ENCODE results near the gene PRDM12. TPM values are rescaled to one million over a fixed set of nuclear protein-coding genes. Genes with fewer than 3 reads are reported as not detected.

PRDM12 gene
- polyA plus RNA-seq, 1 of the 3 experiments (the other 2 are of a cell fraction) = 0.08 TPM

DNA sequence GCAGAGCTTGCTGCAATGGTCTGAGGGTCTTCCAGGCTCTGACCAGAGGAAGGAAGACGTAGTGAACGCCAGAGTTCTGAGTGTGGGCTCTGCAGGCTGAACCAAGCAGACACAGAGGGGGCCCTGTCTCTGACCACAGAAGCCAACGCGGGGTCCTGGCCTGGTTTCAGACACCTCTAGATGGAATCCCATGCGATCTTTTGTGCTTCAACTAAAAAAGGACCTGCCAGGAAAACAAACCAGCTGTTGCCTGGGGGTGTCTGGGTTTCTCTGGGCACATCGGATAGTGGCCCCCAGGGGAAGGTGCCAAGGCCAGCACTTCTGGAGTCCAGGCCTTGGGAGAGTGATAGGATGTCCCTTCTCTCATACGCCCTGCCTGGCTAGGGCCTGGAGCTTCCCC lies 12.9 kb downstream of the PRDM12 start (continued):
- no peak for TF ChIP-seq USF2 (IDR thresholded peaks at IDR 0.05; ENCODE audit: borderline replicate concordance, low read depth, low read length)
- no peak for TF ChIP-seq SIN3A (IDR thresholded peaks at IDR 0.05; ENCODE audit: borderline replicate concordance, low read depth, low read length)
- TF ChIP-seq RFX5 (IDR thresholded peaks at IDR 0.05; ENCODE audit: low read length) = no peak
- TF ChIP-seq USF1 (IDR thresholded peaks at IDR 0.05; ENCODE audit: borderline replicate concordance, low read depth) = no peak
- TF ChIP-seq FOSL2 (IDR thresholded peaks at IDR 0.05; ENCODE audit: borderline replicate concordance, low read depth) = no peak
- TF ChIP-seq NRF1 (IDR thresholded peaks at IDR 0.05; ENCODE audit: low read depth, low read length) = no peak
- TF ChIP-seq JUND (IDR thresholded peaks at IDR 0.05) = no peak
- TF ChIP-seq SMC3 (IDR thresholded peaks at IDR 0.05; ENCODE audit: low read depth, low read length) = no peak

DNA sequence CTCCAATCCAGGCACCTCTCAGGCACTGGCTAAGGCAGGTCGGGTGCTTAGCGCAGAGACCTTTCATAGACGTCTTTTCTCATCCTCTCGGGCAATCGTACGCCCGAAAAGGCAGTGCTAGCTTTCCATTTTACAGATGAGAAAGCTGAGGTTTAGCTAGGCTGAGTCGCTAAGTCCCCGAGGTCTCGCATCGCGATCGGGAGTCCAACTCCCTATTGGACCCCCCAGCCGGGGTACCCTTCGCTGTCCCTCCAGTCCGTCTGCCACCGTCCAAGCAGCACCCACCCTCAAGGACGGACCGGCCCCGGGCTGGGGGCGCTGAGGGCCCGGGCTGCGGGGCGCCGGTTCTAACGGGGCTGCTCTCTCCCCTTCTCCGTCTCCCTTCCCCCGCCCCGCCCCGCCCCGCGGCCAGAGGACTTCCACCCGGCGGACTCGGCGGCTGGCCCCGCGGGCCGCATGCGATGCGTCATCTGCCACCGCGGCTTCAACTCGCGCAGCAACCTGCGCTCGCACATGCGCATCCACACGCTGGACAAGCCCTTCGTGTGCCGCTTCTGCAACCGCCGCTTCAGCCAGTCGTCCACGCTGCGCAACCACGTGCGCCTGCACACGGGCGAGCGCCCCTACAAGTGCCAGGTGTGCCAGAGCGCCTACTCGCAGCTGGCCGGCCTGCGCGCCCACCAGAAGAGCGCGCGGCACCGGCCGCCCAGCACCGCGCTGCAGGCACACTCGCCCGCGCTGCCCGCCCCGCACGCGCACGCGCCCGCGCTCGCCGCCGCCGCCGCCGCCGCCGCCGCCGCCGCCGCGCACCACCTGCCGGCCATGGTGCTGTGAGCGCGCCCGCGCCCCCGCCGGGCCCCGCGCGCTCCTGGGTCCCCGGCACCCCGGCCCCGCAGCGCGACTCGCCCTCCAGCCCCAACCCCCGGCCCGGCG lies 16.7 kb downstream of the PRDM12 start:
- TF ChIP-seq, protein P1, sequence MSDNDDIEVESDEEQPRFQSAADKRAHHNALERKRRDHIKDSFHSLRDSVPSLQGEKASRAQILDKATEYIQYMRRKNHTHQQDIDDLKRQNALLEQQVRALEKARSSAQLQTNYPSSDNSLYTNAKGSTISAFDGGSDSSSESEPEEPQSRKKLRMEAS (IDR thresholded peaks at IDR 0.05; ENCODE audit: low read depth) = peak; percentile 91
- TF ChIP-seq TEAD4 (IDR thresholded peaks at IDR 0.05; ENCODE audit: borderline replicate concordance, insufficient read depth) (no peak), ELF1 (IDR thresholded peaks at IDR 0.05) (no peak), FOSL2 (IDR thresholded peaks at IDR 0.05; ENCODE audit: borderline replicate concordance, low read depth) (peak; percentile 38; the same call in 1 of the 2 replicates), MXI1 (IDR thresholded peaks at IDR 0.05; ENCODE audit: low read depth, low read length) (peak; percentile 77), SIN3A (IDR thresholded peaks at IDR 0.05; ENCODE audit: borderline replicate concordance, low read depth, low read length) (0 out of 2 replicates have a peak, but pooled peaks have one; percentile 42), RAD21 (IDR thresholded peaks at IDR 0.05; ENCODE audit: low read length) (no peak), NRF1 (IDR thresholded peaks at IDR 0.05; ENCODE audit: low read depth, low read length) (peak; percentile 91)
- TF ChIP-seq, protein P2, sequence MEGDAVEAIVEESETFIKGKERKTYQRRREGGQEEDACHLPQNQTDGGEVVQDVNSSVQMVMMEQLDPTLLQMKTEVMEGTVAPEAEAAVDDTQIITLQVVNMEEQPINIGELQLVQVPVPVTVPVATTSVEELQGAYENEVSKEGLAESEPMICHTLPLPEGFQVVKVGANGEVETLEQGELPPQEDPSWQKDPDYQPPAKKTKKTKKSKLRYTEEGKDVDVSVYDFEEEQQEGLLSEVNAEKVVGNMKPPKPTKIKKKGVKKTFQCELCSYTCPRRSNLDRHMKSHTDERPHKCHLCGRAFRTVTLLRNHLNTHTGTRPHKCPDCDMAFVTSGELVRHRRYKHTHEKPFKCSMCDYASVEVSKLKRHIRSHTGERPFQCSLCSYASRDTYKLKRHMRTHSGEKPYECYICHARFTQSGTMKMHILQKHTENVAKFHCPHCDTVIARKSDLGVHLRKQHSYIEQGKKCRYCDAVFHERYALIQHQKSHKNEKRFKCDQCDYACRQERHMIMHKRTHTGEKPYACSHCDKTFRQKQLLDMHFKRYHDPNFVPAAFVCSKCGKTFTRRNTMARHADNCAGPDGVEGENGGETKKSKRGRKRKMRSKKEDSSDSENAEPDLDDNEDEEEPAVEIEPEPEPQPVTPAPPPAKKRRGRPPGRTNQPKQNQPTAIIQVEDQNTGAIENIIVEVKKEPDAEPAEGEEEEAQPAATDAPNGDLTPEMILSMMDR (IDR thresholded peaks at IDR 0.05) = no peak
- Histone ChIP-seq H3K36me3 (replicated peaks in 1 of 2; ENCODE audit: control insufficient read depth in 1 of 2, insufficient read depth in 2 of 2, low read length in 1 of 2) (no peaks in the 10 kb centered on the region), H3K27me3 (ENCODE audit: insufficient read depth) (no peaks in the 10 kb centered on the region), H3K9ac (no peak overlapping the region), H3K9me2 (no peaks in the 10 kb centered on the region), H3K79me2 (ENCODE audit: insufficient read depth) (no peaks in the 10 kb centered on the region), H2AFZ (ENCODE audit: low read depth) (peak overlapping the region; percentile 93; the same call in 1 of the 2 replicates), H3K27ac (ENCODE audit: low read depth in 2 of 2, low read length in 1 of 2) (peak overlapping the region in 1 of 2 experiments; percentile 19; a peak in 1 of 4 replicates), H3K4me3 (ENCODE audit: low read depth in 2 of 2, low read length in 1 of 2) (peak overlapping the region; percentile 58 to 61), H3F3A (replicated peaks; ENCODE audit: insufficient read depth) (no peaks in the 10 kb centered on the region), H3K9me3 (no peaks in the 10 kb centered on the region), H3K4me2 (peak overlapping the region; percentile 92), H3K4me1 (ENCODE audit: control insufficient read depth in 1 of 2, insufficient read depth in 2 of 2, low read depth in 1 of 2, low read length in 1 of 2) (peaks cover 0 to 11% of the 10 kb centered on the region in 2 experiments; a peak in 1 of 4 replicates), H4K20me1 (ENCODE audit: insufficient read depth) (no peaks in the 10 kb centered on the region)
- ChIA-PET CTCF (interaction anchor here (1.2 to 15.3 kb wide), 5 partner anchors 13 to 233 kb away, joined by 3 to 520 read pairs (median 16); no protein-coding TSS in a partner anchor), POLR2A (no interaction called here)
- peak; percentile 91 for DNase-seq
- 10% methylated on average over 26 of the region's 116 CpGs for WGBS (ENCODE audit: low lambda C conversion rate)

Measured in SK-N-SH (cell line).